ENCODE results near the gene POLD1. TPM values are rescaled to one million over a fixed set of nuclear protein-coding genes. Genes with fewer than 3 reads are reported as not detected.

Gene POLD1
- total and polyA plus RNA-seq, 2 experiments from 2014 or later: 18.2 to 32.6 TPM

DNA sequence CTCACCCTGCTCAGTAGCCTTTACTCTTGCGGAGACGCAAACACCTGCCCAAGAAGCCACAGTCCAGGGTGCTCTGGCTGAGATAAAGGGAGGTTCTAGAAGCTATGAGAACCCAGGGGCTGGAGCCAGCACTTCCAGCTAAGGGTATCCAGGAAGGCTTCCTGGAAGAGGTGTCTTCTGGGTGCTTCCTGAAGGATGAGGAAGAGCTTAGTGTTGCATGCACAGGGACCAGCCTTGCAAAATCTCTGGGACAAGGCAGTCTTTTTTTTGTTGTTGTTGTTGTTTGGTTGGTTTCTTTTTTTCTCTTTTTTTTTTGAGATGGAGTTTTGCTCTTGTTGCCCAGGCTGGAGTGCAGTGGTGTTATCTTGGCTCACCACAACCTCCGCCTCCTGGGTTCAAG lies 69.1 kb downstream of the POLD1 start:
- Histone ChIP-seq H3K4me1 (ENCODE audit: insufficient read depth) (no peaks in the 10 kb centered on the region), H3K27me3 (no peaks in the 10 kb centered on the region), H2AFZ (no peak overlapping the region), H3K4me3 (no peak overlapping the region), H3K79me2 (no peaks in the 10 kb centered on the region), H3K36me3 (replicated peaks; ENCODE audit: insufficient read depth, low read depth) (no peaks in the 10 kb centered on the region), H3K9me3 (ENCODE audit: low read depth) (no peaks in the 10 kb centered on the region), H3K4me2 (no peak overlapping the region), H3K9me2 (replicated peaks; ENCODE audit: insufficient read depth) (no peaks in the 10 kb centered on the region), H4K20me1 (ENCODE audit: insufficient read depth, poor library complexity, severe bottlenecking) (no peaks in the 10 kb centered on the region), H3K27ac (no peak overlapping the region)
- no peak for DNase-seq (ENCODE audit: low spot score)
- no peak for TF ChIP-seq CTCF (IDR thresholded peaks at IDR 0.05; ENCODE audit: poor library complexity)
- TF ChIP-seq EZH2 (IDR thresholded peaks at IDR 0.05; ENCODE audit: borderline replicate concordance): no peak
- TF ChIP-seq EZH2phosphoT487 (IDR thresholded peaks at IDR 0.05; ENCODE audit: low read depth, severe bottlenecking, unreplicated experiment): no peak
- WGBS (ENCODE audit: low lambda C conversion rate, missing lambda C conversion rate): 96% methylated on average over 3 of the region's 3 CpGs

- TF ChIP-seq CTCF (IDR thresholded peaks at IDR 0.05; ENCODE audit: poor library complexity) (no peak), EZH2phosphoT487 (IDR thresholded peaks at IDR 0.05; ENCODE audit: low read depth, severe bottlenecking, unreplicated experiment) (no peak), EZH2 (IDR thresholded peaks at IDR 0.05; ENCODE audit: borderline replicate concordance) (no peak)
- no peak for DNase-seq (ENCODE audit: low spot score)
- no peaks in the 10 kb centered on the region for H3K27me3 ChIP-seq
- H3K4me2 ChIP-seq: no peak overlapping the region
- H4K20me1 ChIP-seq (ENCODE audit: insufficient read depth, poor library complexity, severe bottlenecking): no peaks in the 10 kb centered on the region
- H3K36me3 ChIP-seq (replicated peaks; ENCODE audit: insufficient read depth, low read depth): no peaks in the 10 kb centered on the region
- 82% methylated on average over 2 of the region's 2 CpGs for WGBS (ENCODE audit: low lambda C conversion rate, missing lambda C conversion rate)
- H3K79me2 ChIP-seq: no peaks in the 10 kb centered on the region
- H3K9me2 ChIP-seq (replicated peaks; ENCODE audit: insufficient read depth): no peaks in the 10 kb centered on the region
- no peak overlapping the region for H3K27ac ChIP-seq
- no peak overlapping the region for H3K4me3 ChIP-seq
- H3K4me1 ChIP-seq (ENCODE audit: insufficient read depth): no peaks in the 10 kb centered on the region
- no peak overlapping the region for H2AFZ ChIP-seq
- no peaks in the 10 kb centered on the region for H3K9me3 ChIP-seq (ENCODE audit: low read depth)
Observed at GRCh38 chr19:50455992-50456391, 71.8 kb downstream of the POLD1 start.

DNA sequence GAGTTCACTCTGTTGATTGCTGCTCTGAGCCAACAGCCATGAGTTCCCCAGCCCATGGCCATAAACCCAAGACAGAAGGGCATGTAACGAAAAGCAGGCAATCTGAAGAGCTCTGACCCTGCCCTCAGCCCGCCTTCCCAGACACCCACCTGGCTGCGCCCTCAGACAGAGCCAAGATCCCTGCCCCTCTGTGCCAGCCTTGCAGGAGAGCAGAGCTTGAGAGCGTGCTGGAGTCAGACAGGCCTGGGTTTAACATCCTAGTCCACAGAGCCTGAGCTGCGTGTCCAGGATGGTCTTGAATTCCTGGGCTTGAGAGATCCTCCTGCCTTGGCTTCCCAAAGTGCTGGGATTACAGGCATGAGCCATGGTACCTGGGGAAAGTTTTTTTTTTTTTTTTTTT lies 73.2 kb downstream of the POLD1 start:
- no peaks in the 10 kb centered on the region for H3K36me3 ChIP-seq (replicated peaks; ENCODE audit: insufficient read depth, low read depth)
- WGBS (ENCODE audit: low lambda C conversion rate, missing lambda C conversion rate): 87% methylated on average over 5 of the region's 5 CpGs
- H4K20me1 ChIP-seq (ENCODE audit: insufficient read depth, poor library complexity, severe bottlenecking): no peaks in the 10 kb centered on the region
- no peak overlapping the region for H3K27ac ChIP-seq
- no peaks in the 10 kb centered on the region for H3K27me3 ChIP-seq
- no peaks in the 10 kb centered on the region for H3K9me3 ChIP-seq (ENCODE audit: low read depth)
- TF ChIP-seq EZH2 (IDR thresholded peaks at IDR 0.05; ENCODE audit: borderline replicate concordance) (no peak), EZH2phosphoT487 (IDR thresholded peaks at IDR 0.05; ENCODE audit: low read depth, severe bottlenecking, unreplicated experiment) (no peak), CTCF (IDR thresholded peaks at IDR 0.05; ENCODE audit: poor library complexity) (no peak)
- no peak overlapping the region for H3K4me2 ChIP-seq
- H3K9me2 ChIP-seq (replicated peaks; ENCODE audit: insufficient read depth): no peaks in the 10 kb centered on the region
- DNase-seq (ENCODE audit: low spot score): no peak
- H3K4me3 ChIP-seq: no peak overlapping the region
- H3K79me2 ChIP-seq: no peaks in the 10 kb centered on the region
- H2AFZ ChIP-seq: no peak overlapping the region
- no peaks in the 10 kb centered on the region for H3K4me1 ChIP-seq (ENCODE audit: insufficient read depth)

Measured in hepatocyte (in vitro differentiated cells).